ENCODE measurements around the gene CES4A. TPM values are rescaled to one million over a fixed set of nuclear protein-coding genes. Genes with fewer than 3 reads are reported as not detected.

Gene CES4A
- total and polyA plus RNA-seq, 2 of the 13 experiments (the other 11 are each of a cell fraction or from before 2014, with no cell fraction given) = 0.09 to 0.17 TPM

DNA sequence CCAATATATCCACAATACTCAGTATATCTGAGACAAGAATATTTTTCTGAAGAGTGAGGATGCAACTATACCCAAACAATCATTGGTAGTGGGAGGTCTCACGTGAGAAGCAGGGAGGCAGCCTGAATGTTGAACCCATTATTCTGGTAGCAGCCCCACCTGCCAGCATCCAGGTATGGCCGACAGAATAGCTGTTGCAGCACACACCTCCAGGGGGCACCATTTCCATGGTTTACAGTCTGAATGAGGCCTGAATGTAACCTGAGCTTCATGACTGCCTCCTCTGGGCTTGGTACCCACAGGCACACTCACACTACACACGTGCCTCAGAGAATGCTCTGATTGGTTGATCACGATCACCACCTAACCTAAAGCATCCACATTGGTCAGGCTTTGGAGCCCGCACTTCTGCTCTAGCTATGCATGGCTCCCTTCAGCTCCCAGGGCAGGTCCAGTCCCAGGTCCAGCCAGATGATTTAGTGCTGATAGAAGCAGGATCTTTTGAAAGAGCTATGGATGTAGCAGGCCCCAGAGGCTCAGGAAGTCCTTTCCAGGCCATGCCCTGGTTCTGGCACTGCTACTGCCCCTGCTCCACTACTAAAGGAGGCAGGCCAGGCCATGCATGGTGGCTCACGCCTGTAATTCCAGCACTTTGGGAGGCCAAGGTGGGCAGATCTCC is 29.6 kb downstream of the CES4A start (continued):
- TF ChIP-seq, protein P1, sequence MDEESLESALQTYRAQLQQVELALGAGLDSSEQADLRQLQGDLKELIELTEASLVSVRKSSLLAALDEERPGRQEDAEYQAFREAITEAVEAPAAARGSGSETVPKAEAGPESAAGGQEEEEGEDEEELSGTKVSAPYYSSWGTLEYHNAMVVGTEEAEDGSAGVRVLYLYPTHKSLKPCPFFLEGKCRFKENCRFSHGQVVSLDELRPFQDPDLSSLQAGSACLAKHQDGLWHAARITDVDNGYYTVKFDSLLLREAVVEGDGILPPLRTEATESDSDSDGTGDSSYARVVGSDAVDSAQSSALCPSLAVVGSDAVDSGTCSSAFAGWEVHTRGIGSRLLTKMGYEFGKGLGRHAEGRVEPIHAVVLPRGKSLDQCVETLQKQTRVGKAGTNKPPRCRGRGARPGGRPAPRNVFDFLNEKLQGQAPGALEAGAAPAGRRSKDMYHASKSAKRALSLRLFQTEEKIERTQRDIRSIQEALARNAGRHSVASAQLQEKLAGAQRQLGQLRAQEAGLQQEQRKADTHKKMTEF (CRISPR knock-in tag; IDR thresholded peaks at IDR 0.05) = peak; percentile 83
- TF ChIP-seq MAZ (IDR thresholded peaks at IDR 0.05; ENCODE audit: borderline replicate concordance, low read depth, low read length) = no peak
- TF ChIP-seq MAZ (CRISPR knock-in tag; IDR thresholded peaks at IDR 0.05; ENCODE audit: low read depth) = peak; percentile 77
- TF ChIP-seq PCBP1 (IDR thresholded peaks at IDR 0.05; ENCODE audit: borderline replicate concordance, low read depth, low read length) = no peak
- peak; percentile 79 for TF ChIP-seq FOSL2 (CRISPR knock-in tag; IDR thresholded peaks at IDR 0.05)
- TF ChIP-seq NFYB (CRISPR knock-in tag; IDR thresholded peaks at IDR 0.05) = peak; percentile 92
- TF ChIP-seq ZNF773 (CRISPR knock-in tag; IDR thresholded peaks at IDR 0.05; ENCODE audit: borderline replicate concordance) = no peak
- TF ChIP-seq, protein P2, sequence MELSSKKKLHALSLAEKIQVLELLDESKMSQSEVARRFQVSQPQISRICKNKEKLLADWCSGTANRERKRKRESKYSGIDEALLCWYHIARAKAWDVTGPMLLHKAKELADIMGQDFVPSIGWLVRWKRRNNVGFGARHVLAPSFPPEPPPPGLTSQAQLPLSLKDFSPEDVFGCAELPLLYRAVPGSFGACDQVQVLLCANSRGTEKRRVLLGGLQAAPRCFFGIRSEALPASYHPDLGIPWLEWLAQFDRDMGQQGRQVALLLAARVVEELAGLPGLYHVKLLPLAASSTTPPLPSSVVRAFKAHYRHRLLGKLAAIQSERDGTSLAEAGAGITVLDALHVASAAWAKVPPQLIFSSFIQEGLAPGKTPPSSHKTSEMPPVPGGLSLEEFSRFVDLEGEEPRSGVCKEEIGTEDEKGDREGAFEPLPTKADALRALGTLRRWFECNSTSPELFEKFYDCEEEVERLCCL (CRISPR knock-in tag; IDR thresholded peaks at IDR 0.05; ENCODE audit: borderline replicate concordance) = no peak
- peak; percentile 70; the same call in 1 of the 2 replicates for TF ChIP-seq ZNF891 (CRISPR knock-in tag; IDR thresholded peaks at IDR 0.05)
- no peak for TF ChIP-seq PTBP1 (IDR thresholded peaks at IDR 0.05; ENCODE audit: low read depth, low read length, poor library complexity, severe bottlenecking)
- no peak for TF ChIP-seq ZNF180 (CRISPR knock-in tag; IDR thresholded peaks at IDR 0.05; ENCODE audit: borderline replicate concordance, low read depth)
- TF ChIP-seq, protein P3, sequence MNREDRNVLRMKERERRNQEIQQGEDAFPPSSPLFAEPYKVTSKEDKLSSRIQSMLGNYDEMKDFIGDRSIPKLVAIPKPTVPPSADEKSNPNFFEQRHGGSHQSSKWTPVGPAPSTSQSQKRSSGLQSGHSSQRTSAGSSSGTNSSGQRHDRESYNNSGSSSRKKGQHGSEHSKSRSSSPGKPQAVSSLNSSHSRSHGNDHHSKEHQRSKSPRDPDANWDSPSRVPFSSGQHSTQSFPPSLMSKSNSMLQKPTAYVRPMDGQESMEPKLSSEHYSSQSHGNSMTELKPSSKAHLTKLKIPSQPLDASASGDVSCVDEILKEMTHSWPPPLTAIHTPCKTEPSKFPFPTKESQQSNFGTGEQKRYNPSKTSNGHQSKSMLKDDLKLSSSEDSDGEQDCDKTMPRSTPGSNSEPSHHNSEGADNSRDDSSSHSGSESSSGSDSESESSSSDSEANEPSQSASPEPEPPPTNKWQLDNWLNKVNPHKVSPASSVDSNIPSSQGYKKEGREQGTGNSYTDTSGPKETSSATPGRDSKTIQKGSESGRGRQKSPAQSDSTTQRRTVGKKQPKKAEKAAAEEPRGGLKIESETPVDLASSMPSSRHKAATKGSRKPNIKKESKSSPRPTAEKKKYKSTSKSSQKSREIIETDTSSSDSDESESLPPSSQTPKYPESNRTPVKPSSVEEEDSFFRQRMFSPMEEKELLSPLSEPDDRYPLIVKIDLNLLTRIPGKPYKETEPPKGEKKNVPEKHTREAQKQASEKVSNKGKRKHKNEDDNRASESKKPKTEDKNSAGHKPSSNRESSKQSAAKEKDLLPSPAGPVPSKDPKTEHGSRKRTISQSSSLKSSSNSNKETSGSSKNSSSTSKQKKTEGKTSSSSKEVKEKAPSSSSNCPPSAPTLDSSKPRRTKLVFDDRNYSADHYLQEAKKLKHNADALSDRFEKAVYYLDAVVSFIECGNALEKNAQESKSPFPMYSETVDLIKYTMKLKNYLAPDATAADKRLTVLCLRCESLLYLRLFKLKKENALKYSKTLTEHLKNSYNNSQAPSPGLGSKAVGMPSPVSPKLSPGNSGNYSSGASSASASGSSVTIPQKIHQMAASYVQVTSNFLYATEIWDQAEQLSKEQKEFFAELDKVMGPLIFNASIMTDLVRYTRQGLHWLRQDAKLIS (CRISPR knock-in tag; IDR thresholded peaks at IDR 0.05) = no peak
- TF ChIP-seq NCOR1 (IDR thresholded peaks at IDR 0.05; ENCODE audit: borderline replicate concordance, low read length) = no peak
- TF ChIP-seq GATAD1 (CRISPR knock-in tag; IDR thresholded peaks at IDR 0.05) = peak; percentile 74
- TF ChIP-seq, protein P4, sequence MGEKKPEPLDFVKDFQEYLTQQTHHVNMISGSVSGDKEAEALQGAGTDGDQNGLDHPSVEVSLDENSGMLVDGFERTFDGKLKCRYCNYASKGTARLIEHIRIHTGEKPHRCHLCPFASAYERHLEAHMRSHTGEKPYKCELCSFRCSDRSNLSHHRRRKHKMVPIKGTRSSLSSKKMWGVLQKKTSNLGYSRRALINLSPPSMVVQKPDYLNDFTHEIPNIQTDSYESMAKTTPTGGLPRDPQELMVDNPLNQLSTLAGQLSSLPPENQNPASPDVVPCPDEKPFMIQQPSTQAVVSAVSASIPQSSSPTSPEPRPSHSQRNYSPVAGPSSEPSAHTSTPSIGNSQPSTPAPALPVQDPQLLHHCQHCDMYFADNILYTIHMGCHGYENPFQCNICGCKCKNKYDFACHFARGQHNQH (CRISPR knock-in tag; IDR thresholded peaks at IDR 0.05) = peak; percentile 74; the same call in 1 of the 2 replicates
- TF ChIP-seq NAIF1 (CRISPR knock-in tag; IDR thresholded peaks at IDR 0.05; ENCODE audit: borderline replicate concordance) = no peak
- no peak for TF ChIP-seq SOX6 (IDR thresholded peaks at IDR 0.05)
- TF ChIP-seq SOX6 (CRISPR knock-in tag; IDR thresholded peaks at IDR 0.05) = peak; percentile 70
- TF ChIP-seq, protein P5, sequence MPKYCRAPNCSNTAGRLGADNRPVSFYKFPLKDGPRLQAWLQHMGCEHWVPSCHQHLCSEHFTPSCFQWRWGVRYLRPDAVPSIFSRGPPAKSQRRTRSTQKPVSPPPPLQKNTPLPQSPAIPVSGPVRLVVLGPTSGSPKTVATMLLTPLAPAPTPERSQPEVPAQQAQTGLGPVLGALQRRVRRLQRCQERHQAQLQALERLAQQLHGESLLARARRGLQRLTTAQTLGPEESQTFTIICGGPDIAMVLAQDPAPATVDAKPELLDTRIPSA (CRISPR knock-in tag; IDR thresholded peaks at IDR 0.05; ENCODE audit: borderline replicate concordance) = no peak
- peak; percentile 92; the same call in 1 of the 2 replicates for TF ChIP-seq ZNF788 (CRISPR knock-in tag; IDR thresholded peaks at IDR 0.05; ENCODE audit: borderline replicate concordance)
- peak; percentile 88 for TF ChIP-seq ZEB1 (IDR thresholded peaks at IDR 0.05; ENCODE audit: insufficient replicate concordance, low read depth)
- TF ChIP-seq ATRX (CRISPR knock-in tag; IDR thresholded peaks at IDR 0.05; ENCODE audit: borderline replicate concordance) = no peak
